A549 (cell line): ENCODE measurements around the gene WDR45. TPM values are rescaled to one million over a fixed set of nuclear protein-coding genes. Genes with fewer than 3 reads are reported as not detected.

Experiments
- ATAC-seq, 2 experiments: fragments of 200-7000 bp in 1 of 2; fragments of >200 bp in 1 of 2; cut with Nextera tagmentation in 1 of 2; cut with Tn5 transposase in 1 of 2; 3 replicates each; pipeline versions ENCODE4 v1.8.0 to v1.9.1; 2018 to 2020; ENCODE audit warnings: mild to moderate bottlenecking in 1 of 2, moderate library complexity in 1 of 2
- CTCF ChIA-PET: fragments of 300-600 bp; sonication (Branson Sonifier 250); formaldehyde crosslinking; extraction: SDS; loops from one replicate; lab custom pipeline; 2021; ENCODE audit warnings: antibody characterized with exemption, inconsistent platforms; lab: Yijun Ruan, JAX
- POLR2A ChIA-PET: fragments of 350-600 bp; formaldehyde crosslinking; extraction: SDS; loops from one replicate; lab custom pipeline; 2021; ENCODE audit warnings: antibody characterized with exemption, inconsistent platforms; lab: Yijun Ruan, JAX
- DNase-seq, 2 experiments: peaks; one replicate each; pipeline versions ENCODE4 v3.0.0 to v3.0.0-alpha.2; 2011 to 2016; ENCODE audit warnings: low read depth in 1 of 2, low spot score in 1 of 2
- FAIRE-seq: peaks from 2 replicates; lab custom pipeline; 2011; peaks lifted over from hg19 to GRCh38; lab: Jason Lieb, UNC
- H3K27ac ChIP-seq, 2 experiments: fragments of >200 bp; sonication (Bioruptor Twin); formaldehyde crosslinking; 3 replicates each; pipeline ENCODE4 v1.5.1; 2016 to 2017
- H3K4me1 ChIP-seq: fragments of >200 bp; sonication (Bioruptor Twin); formaldehyde crosslinking; 3 replicates; pipeline ENCODE4 v1.6.1; 2016
- H3K4me2 ChIP-seq: fragments of >200 bp; sonication (Bioruptor Twin); formaldehyde crosslinking; 3 replicates; pipeline ENCODE4 v1.6.1; 2016
- H3K4me3 ChIP-seq: fragments of >200 bp; sonication (Bioruptor Twin); formaldehyde crosslinking; 3 replicates; pipeline ENCODE4 v1.5.1; 2016
- H3K9me3 ChIP-seq: fragments of >200 bp; sonication (Bioruptor Twin); formaldehyde crosslinking; 3 replicates; pipeline ENCODE4 v1.6.1; 2016
- CBX8 ChIP-seq: fragments of 200-600 bp; sonication (generic); IDR thresholded peaks from 2 replicates; pipeline ENCODE4 v1.6.1; 2016
- CEBPB ChIP-seq, 2 experiments: fragments of >200 bp in 1 of 2; sonication (Bioruptor Twin) in 1 of 2; formaldehyde crosslinking in 1 of 2; IDR thresholded peaks; 2 replicates each; pipeline ENCODE4 v1.6.1; 2012 to 2016
- EHF ChIP-seq: fragments of 250-450 bp; sonication (Bioruptor Pico); IDR thresholded peaks from 2 replicates; pipeline ENCODE4 v1.5.0; 2020; ENCODE audit warnings: mild to moderate bottlenecking
- EHMT2 ChIP-seq: fragments of 200-600 bp; sonication (generic); IDR thresholded peaks from 2 replicates; pipeline ENCODE4 v1.6.1; 2016; ENCODE audit warnings: antibody characterized with exemption, low read depth, mild to moderate bottlenecking, moderate library complexity
- HOXB5 ChIP-seq: fragments of 250-450 bp; sonication (Bioruptor Pico); IDR thresholded peaks from 2 replicates; pipeline ENCODE4 v1.5.0; 2020; ENCODE audit warnings: mild to moderate bottlenecking, moderate library complexity
- JUN ChIP-seq, 2 experiments: fragments of >200 bp; sonication (Bioruptor Twin); formaldehyde crosslinking; IDR thresholded peaks; 2 replicates in 1 of 2; 3 replicates in 1 of 2; pipeline ENCODE4 v1.6.1; 2016 to 2017
- JUNB ChIP-seq: fragments of >200 bp; sonication (Bioruptor Twin); formaldehyde crosslinking; IDR thresholded peaks from 2 replicates; pipeline ENCODE4 v1.6.1; 2016
- KDM1A ChIP-seq: fragments of 200-600 bp; sonication (generic); IDR thresholded peaks from 2 replicates; pipeline ENCODE4 v1.6.1; 2016; ENCODE audit warnings: low read depth, mild to moderate bottlenecking
- KDM5A ChIP-seq: fragments of 200-600 bp; sonication (generic); IDR thresholded peaks from 2 replicates; pipeline ENCODE4 v1.6.1; 2016; ENCODE audit warnings: antibody characterized with exemption, mild to moderate bottlenecking
- MYC ChIP-seq: IDR thresholded peaks from 2 replicates; pipeline ENCODE4 v1.6.1; 2012; ENCODE audit warnings: mild to moderate bottlenecking, inconsistent platforms, low read length, improper control_type of control experiment, borderline replicate concordance
- NFE2L2 ChIP-seq: fragments of 150-350 bp; conservative IDR thresholded peaks from 2 replicates; pipeline ENCODE4 v1.6.1; 2014; ENCODE audit warnings: low read length
- POLR2A ChIP-seq: IDR thresholded peaks from 2 replicates; pipeline ENCODE4 v1.6.1; 2012; ENCODE audit warnings: mild to moderate bottlenecking, low read length
- RAD21 ChIP-seq, 2 experiments: fragments of >200 bp in 1 of 2; sonication (Bioruptor Twin) in 1 of 2; formaldehyde crosslinking in 1 of 2; IDR thresholded peaks in 1 of 2; conservative IDR thresholded peaks in 1 of 2; 2 replicates in 1 of 2; 3 replicates in 1 of 2; pipeline ENCODE4 v1.6.1; 2012 to 2018; ENCODE audit warnings: inconsistent platforms in 1 of 2
- RARB ChIP-seq: fragments of 250-450 bp; sonication (Bioruptor Pico); IDR thresholded peaks from 2 replicates; pipeline ENCODE4 v1.8.0; 2021; ENCODE audit warnings: mild to moderate bottlenecking, moderate library complexity
- RFX5 ChIP-seq: fragments of 450-650 bp; IDR thresholded peaks from 2 replicates; pipeline ENCODE4 v1.7.1; 2014; ENCODE audit warnings: antibody characterized with exemption, mild to moderate bottlenecking, moderate library complexity
- SREBF2 ChIP-seq: fragments of 450-650 bp; IDR thresholded peaks from 2 replicates; pipeline ENCODE4 v1.6.1; 2014; ENCODE audit warnings: mild to moderate bottlenecking, moderate library complexity
- TFCP2L1 ChIP-seq: fragments of 250-450 bp; sonication (Bioruptor Pico); IDR thresholded peaks from 2 replicates; pipeline ENCODE4 v1.5.0; 2021; ENCODE audit warnings: mild to moderate bottlenecking
- ZC3H11A ChIP-seq: fragments of 450-650 bp; IDR thresholded peaks from 2 replicates; pipeline ENCODE4 v1.6.1; 2014; ENCODE audit warnings: antibody characterized with exemption, mild to moderate bottlenecking
- ZFP36 ChIP-seq: fragments of 450-650 bp; IDR thresholded peaks from 2 replicates; pipeline ENCODE4 v1.6.1; 2014; ENCODE audit warnings: borderline replicate concordance; ENCODE audit not compliant: partially characterized antibody
- WGBS: methylation state at CpG from one replicate; pipeline ENCODE4 v1.1.6; 2017; ENCODE audit errors: missing lambda C conversion rate; 5-methylcytosine and 5-hydroxymethylcytosine counted together
- polyA plus RNA-seq, 4 experiments: library from polyadenylated mRNA; depleted of rRNA in 3 of 4; stranded (reverse); fragments of >200 nt; fragmentation: RNase III in 1 of 4; extraction: RNeasy Plus Mini Kit Qiagen cat#74134 plus additional on column Dnase treatment in 1 of 4; gene quantifications; 2 replicates in 3 of 4; 3 replicates in 1 of 4; pipeline ENCODE4 v1.2.3, GENCODE V29; 2011 to 2017
- TF ChIP-seq, protein P1 (sequence below): fragments of >200 bp; sonication (Bioruptor Twin); formaldehyde crosslinking; IDR thresholded peaks from 3 replicates; pipeline ENCODE4 v1.5.1; 2016
- TF ChIP-seq, protein P2 (sequence below): fragments of 250-450 bp; sonication (Bioruptor Pico); IDR thresholded peaks from 2 replicates; pipeline ENCODE4 v1.5.0; 2020; ENCODE audit warnings: low read depth, mild to moderate bottlenecking, moderate library complexity
- TF ChIP-seq, protein P3 (sequence below): fragments of 150-350 bp; IDR thresholded peaks from 2 replicates; pipeline ENCODE4 v1.6.1; 2014; ENCODE audit warnings: low read depth, mild to moderate bottlenecking, low read length
- TF ChIP-seq, protein P4 (sequence below): fragments of >200 bp; sonication (Bioruptor Twin); formaldehyde crosslinking; IDR thresholded peaks from 3 replicates; pipeline ENCODE4 v1.6.1; 2016
- TF ChIP-seq, protein P5 (sequence below): fragments of 250-450 bp; sonication (Bioruptor Pico); IDR thresholded peaks from 2 replicates; pipeline ENCODE4 v1.5.0; 2021; ENCODE audit warnings: mild to moderate bottlenecking, moderate library complexity, borderline replicate concordance

WDR45 gene
- polyA plus RNA-seq, 2 of the 4 experiments (the other 2 are of a cell fraction): 37.7 to 55.5 TPM

DNA sequence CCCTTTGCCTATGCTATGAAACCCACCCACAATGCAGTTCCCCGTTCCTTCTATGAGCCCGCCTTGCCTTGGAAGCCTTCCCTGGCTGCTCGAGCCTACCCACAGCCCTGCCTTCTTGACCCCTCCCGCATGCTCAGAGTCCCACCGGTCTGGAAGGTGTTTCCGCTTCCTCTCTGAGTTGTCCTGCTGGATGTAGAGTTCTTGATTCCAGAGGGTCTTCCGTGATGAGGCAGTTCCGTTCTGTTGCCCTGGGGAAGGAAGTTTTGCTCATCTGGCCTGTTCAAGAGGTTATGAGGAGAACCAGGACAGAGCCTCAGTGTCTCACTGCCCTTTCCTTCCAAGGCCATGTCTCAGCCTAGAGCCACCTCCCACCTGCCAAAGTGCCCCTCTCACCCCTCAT, 36.4 kb upstream of the WDR45 start:
- no peak overlapping the region for H3K27ac ChIP-seq
- CTCF ChIA-PET: no interaction called here
- POLR2A ChIA-PET: no interaction called here
- H3K4me2 ChIP-seq: no peak overlapping the region
- TF ChIP-seq, protein P1, sequence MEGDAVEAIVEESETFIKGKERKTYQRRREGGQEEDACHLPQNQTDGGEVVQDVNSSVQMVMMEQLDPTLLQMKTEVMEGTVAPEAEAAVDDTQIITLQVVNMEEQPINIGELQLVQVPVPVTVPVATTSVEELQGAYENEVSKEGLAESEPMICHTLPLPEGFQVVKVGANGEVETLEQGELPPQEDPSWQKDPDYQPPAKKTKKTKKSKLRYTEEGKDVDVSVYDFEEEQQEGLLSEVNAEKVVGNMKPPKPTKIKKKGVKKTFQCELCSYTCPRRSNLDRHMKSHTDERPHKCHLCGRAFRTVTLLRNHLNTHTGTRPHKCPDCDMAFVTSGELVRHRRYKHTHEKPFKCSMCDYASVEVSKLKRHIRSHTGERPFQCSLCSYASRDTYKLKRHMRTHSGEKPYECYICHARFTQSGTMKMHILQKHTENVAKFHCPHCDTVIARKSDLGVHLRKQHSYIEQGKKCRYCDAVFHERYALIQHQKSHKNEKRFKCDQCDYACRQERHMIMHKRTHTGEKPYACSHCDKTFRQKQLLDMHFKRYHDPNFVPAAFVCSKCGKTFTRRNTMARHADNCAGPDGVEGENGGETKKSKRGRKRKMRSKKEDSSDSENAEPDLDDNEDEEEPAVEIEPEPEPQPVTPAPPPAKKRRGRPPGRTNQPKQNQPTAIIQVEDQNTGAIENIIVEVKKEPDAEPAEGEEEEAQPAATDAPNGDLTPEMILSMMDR: no peak
- TF ChIP-seq ZC3H11A (no peak), CEBPB (IDR thresholded peaks at IDR 0.05) (no peak), HOXB5 (no peak), KDM1A (no peak), EHMT2 (no peak), JUNB (no peak), POLR2A (no peak), MYC (no peak), EHF (no peak), JUN (IDR thresholded peaks at IDR 0.05) (no peak), KDM5A (no peak), RAD21 (conservative IDR thresholded peaks at IDR 0.05 in 1 of 2, IDR thresholded peaks at IDR 0.05 in 1 of 2) (no peak), ZFP36 (no peak), RARB (CRISPR knock-in tag) (no peak), TFCP2L1 (CRISPR knock-in tag) (no peak)
- TF ChIP-seq, protein P2, sequence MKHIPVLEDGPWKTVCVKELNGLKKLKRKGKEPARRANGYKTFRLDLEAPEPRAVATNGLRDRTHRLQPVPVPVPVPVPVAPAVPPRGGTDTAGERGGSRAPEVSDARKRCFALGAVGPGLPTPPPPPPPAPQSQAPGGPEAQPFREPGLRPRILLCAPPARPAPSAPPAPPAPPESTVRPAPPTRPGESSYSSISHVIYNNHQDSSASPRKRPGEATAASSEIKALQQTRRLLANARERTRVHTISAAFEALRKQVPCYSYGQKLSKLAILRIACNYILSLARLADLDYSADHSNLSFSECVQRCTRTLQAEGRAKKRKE (CRISPR knock-in tag): no peak
- TF ChIP-seq, protein P3, sequence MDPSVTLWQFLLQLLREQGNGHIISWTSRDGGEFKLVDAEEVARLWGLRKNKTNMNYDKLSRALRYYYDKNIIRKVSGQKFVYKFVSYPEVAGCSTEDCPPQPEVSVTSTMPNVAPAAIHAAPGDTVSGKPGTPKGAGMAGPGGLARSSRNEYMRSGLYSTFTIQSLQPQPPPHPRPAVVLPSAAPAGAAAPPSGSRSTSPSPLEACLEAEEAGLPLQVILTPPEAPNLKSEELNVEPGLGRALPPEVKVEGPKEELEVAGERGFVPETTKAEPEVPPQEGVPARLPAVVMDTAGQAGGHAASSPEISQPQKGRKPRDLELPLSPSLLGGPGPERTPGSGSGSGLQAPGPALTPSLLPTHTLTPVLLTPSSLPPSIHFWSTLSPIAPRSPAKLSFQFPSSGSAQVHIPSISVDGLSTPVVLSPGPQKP: no peak
- no peak for DNase-seq
- WGBS: 93% methylated on average over 8 of the region's 8 CpGs
- FAIRE-seq: no peak
- no peak for ATAC-seq
- no peak overlapping the region for H3K4me3 ChIP-seq
- H3K9me3 ChIP-seq: no peaks in the 10 kb centered on the region
- H3K4me1 ChIP-seq: no peaks in the 10 kb centered on the region

- no peak for ATAC-seq
- Histone ChIP-seq H3K4me1 (no peaks in the 10 kb centered on the region), H3K4me3 (no peak overlapping the region), H3K4me2 (no peak overlapping the region)
- CTCF ChIA-PET: interaction anchor here (1.2 to 1.4 kb wide), 2 partner anchors 8 to 51 kb away, joined by 4 to 8 read pairs; partner anchors contain the start of gene MAGIX
- WGBS: 92% methylated on average over 3 of the region's 3 CpGs
- FAIRE-seq: no peak
- no peak for DNase-seq
- TF ChIP-seq POLR2A (no peak), SREBF2 (no peak), NFE2L2 (no peak), RFX5 (no peak), ZFP36 (no peak), JUN (IDR thresholded peaks at IDR 0.05) (no peak), CBX8 (no peak), RARB (CRISPR knock-in tag) (no peak)
- TF ChIP-seq, protein P1: no peak
- TF ChIP-seq, protein P4, sequence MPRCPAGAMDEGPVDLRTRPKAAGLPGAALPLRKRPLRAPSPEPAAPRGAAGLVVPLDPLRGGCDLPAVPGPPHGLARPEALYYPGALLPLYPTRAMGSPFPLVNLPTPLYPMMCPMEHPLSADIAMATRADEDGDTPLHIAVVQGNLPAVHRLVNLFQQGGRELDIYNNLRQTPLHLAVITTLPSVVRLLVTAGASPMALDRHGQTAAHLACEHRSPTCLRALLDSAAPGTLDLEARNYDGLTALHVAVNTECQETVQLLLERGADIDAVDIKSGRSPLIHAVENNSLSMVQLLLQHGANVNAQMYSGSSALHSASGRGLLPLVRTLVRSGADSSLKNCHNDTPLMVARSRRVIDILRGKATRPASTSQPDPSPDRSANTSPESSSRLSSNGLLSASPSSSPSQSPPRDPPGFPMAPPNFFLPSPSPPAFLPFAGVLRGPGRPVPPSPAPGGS: no peak
- TF ChIP-seq, protein P5, sequence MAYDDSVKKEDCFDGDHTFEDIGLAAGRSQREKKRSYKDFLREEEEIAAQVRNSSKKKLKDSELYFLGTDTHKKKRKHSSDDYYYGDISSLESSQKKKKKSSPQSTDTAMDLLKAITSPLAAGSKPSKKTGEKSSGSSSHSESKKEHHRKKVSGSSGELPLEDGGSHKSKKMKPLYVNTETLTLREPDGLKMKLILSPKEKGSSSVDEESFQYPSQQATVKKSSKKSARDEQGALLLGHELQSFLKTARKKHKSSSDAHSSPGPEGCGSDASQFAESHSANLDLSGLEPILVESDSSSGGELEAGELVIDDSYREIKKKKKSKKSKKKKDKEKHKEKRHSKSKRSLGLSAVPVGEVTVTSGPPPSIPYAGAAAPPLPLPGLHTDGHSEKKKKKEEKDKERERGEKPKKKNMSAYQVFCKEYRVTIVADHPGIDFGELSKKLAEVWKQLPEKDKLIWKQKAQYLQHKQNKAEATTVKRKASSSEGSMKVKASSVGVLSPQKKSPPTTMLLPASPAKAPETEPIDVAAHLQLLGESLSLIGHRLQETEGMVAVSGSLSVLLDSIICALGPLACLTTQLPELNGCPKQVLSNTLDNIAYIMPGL (CRISPR knock-in tag): no peak
- TF ChIP-seq, protein P2 (CRISPR knock-in tag): no peak
- TF ChIP-seq, all 56 proteins: peak for 0
- no peak overlapping the region for H3K27ac ChIP-seq
- no peaks in the 10 kb centered on the region for H3K9me3 ChIP-seq
- POLR2A ChIA-PET: interaction anchor here (0.6 kb wide), 1 partner anchor 57 kb away, joined by 3 read pairs; no protein-coding TSS in a partner anchor
These were observed 32.1 kb upstream of the WDR45 start for GRCh38 chrX:49111791-49112190.
